ENCODE measurements around the gene NCAPD2.

DNA sequence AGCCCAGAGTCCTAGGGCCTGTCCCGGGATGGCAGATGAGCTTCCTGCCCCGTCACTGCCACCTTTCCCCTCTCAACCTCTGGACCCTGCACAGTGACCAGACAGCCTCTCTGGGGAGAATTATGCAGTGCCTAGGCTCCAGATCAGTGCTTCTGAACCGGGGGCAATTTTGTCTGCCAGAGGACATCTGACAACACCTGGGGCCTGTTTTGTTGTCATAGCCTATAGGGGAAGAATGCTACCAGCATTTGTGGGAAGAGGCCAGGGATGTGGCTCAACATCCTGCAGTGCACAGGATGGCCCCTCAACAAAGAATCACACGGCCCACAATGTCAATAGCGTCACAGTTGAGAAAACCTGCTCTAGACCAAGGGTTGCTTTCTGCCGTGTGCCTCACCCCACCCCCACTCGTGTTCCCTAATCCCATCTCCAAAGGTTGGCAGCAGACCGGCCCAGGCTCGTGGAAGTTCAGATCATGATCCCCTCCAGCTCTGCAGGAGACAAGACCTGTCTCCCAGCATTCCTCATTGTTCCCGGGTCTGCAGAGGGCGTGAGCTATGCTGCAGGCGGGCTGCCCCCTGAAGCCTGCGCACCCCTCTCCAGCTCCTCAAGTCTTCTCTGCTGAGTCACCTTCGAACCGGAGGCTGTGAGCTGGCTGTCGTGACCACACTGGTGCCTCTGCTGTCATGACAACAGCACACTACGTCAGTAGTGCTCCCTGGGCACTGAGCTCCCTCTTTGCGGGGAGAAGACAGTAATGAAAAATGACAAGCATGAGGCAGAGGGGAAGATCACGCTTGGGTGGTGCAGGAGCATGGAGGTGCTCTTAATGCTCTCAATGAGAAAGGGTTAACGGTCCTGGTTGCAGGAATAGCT lies 38.4 kb downstream of the NCAPD2 start:
- TF ChIP-seq, protein P1, sequence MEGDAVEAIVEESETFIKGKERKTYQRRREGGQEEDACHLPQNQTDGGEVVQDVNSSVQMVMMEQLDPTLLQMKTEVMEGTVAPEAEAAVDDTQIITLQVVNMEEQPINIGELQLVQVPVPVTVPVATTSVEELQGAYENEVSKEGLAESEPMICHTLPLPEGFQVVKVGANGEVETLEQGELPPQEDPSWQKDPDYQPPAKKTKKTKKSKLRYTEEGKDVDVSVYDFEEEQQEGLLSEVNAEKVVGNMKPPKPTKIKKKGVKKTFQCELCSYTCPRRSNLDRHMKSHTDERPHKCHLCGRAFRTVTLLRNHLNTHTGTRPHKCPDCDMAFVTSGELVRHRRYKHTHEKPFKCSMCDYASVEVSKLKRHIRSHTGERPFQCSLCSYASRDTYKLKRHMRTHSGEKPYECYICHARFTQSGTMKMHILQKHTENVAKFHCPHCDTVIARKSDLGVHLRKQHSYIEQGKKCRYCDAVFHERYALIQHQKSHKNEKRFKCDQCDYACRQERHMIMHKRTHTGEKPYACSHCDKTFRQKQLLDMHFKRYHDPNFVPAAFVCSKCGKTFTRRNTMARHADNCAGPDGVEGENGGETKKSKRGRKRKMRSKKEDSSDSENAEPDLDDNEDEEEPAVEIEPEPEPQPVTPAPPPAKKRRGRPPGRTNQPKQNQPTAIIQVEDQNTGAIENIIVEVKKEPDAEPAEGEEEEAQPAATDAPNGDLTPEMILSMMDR (conservative IDR thresholded peaks at IDR 0.05 in 1 of 2, IDR thresholded peaks at IDR 0.05 in 1 of 2; ENCODE audit: extremely low read depth in 1 of 2, insufficient read depth in 1 of 2, low read depth in 1 of 2, low read length in 2 of 2) = no peak
- TF ChIP-seq EZH2 (IDR thresholded peaks at IDR 0.05; ENCODE audit: borderline replicate concordance, low read length) = no peak

Data from mammary epithelial cell (primary cell).